Right lobe of liver (tissue), 6 donors: ENCODE measurements around the gene STAC3. TPM values are rescaled to one million over a fixed set of nuclear protein-coding genes. Genes with fewer than 3 reads are reported as not detected.

ENCODE experiments used
- ATAC-seq, 4 donors: fragments of 200-7000 bp; cut with Tn5 transposase; one replicate each; pipeline ENCODE4 v1.9.1; 2020; ENCODE audit warnings: mild to moderate bottlenecking in 4 of 4, moderate library complexity in 4 of 4
- DNase-seq, 3 donors: peaks; one replicate each; pipeline ENCODE4 v3.0.0-alpha.2; 2020
- H3K27ac ChIP-seq, 3 donors: fragments of 200-600 bp; one replicate each; pipeline ENCODE4 v1.8.0; 2022
- H3K27me3 ChIP-seq, 2 donors: fragments of 200-600 bp; one replicate each; pipeline ENCODE4 v1.8.0; 2022
- H3K36me3 ChIP-seq, 4 donors: fragments of 200-600 bp; sonication (generic) in 1 of 4; one replicate each; pipeline versions ENCODE4 v1.5.1 to v1.8.0; 2017 to 2022; ENCODE audit warnings: control low read depth in 1 of 4
- H3K4me1 ChIP-seq, 4 donors: fragments of 200-600 bp; sonication (generic) in 1 of 4; one replicate each; pipeline versions ENCODE4 v1.5.1 to v1.8.0; 2017 to 2022; ENCODE audit warnings: control low read depth in 1 of 4
- H3K4me3 ChIP-seq, 3 donors: fragments of 200-600 bp; one replicate each; pipeline ENCODE4 v1.8.0; 2022
- H3K9me3 ChIP-seq, 4 donors: fragments of 200-600 bp; sonication (generic) in 1 of 4; one replicate each; pipeline versions ENCODE4 v1.5.1 to v1.8.0; 2017 to 2022; ENCODE audit warnings: control low read depth in 1 of 4
- CTCF ChIP-seq, 4 donors: fragments of 200-600 bp in 3 of 4; fragments of 450-650 bp in 1 of 4; IDR thresholded peaks; one replicate each; pipeline versions ENCODE4 v1.5.1 to v1.8.0; 2016 to 2022; ENCODE audit warnings: antibody characterized with exemption in 4 of 4, mild to moderate bottlenecking in 2 of 4
- POLR2A ChIP-seq: fragments of 450-650 bp; IDR thresholded peaks from one replicate; pipeline ENCODE4 v1.6.1; 2017; ENCODE audit warnings: antibody characterized with exemption, mild to moderate bottlenecking
- WGBS: methylation state at CpG from one replicate; pipeline ENCODE4 v1.1.6; 2018; ENCODE audit warnings: low coverage, low lambda C conversion rate; ENCODE audit not compliant: insufficient coverage; ENCODE audit errors: missing lambda C conversion rate; 5-methylcytosine and 5-hydroxymethylcytosine counted together
- intact Hi-C, 2 donors: fragments of 100-400 bp; cut with DNase I; formaldehyde crosslinking; loops; one replicate each; pipeline versions ENCODE4 v1.11.2 to v1.14.1; 2022
- total RNA-seq, 6 experiments: library from RNA; depleted of rRNA in 2 of 6; stranded (reverse); fragments of >200 nt in 2 of 6; fragmentation: NEBNext Ultra II Directional in 3 of 6; extraction: Animal tissue kit (Norgen Biotek cat#: 25700) in 3 of 6; gene quantifications; one replicate each; pipeline versions ENCODE4 v1.1.0 to v1.2.4, GENCODE V29; 2016 to 2023
- donor health status: DM: no; HTN: yes; CAD: no.
- donor health status: DM: no; HTN: no; CAD: no.
- donor health status: DM: no; HTN: no; CAD: no.
- donor health status: DM: no; HTN: yes; CAD: no.
- donor health status: DM: no; HTN: yes; CAD: no.

Gene STAC3
- total RNA-seq, 6 experiments from 2014 or later: 0.98 to 4.5 (median 1.8) TPM

GRCh38 chr12:57235017-57235727 lies 15.8 kb downstream of the STAC3 start:
- peaks cover 0 to 62% (median 18%) of the 10 kb centered on the region in 4 donors for H3K4me1 ChIP-seq
- DNase-seq (peak; percentile 89 to 96 (median 92)), ATAC-seq (peak; percentile 61 to 66 (median 64))
- WGBS: 33% methylated on average over 4 of the region's 26 CpGs
- TF ChIP-seq POLR2A: peak; percentile 58
- peak; percentile 5 to 33 (median 18) for TF ChIP-seq CTCF (IDR thresholded peaks at IDR 0.05)
- no peaks in the 10 kb centered on the region for H3K9me3 ChIP-seq
- peaks cover 0 to 31% (median 15%) of the 10 kb centered on the region in 4 donors for H3K36me3 ChIP-seq
- peak overlapping the region in 1 of 3 donors; percentile 3 for H3K4me3 ChIP-seq
- intact Hi-C loops: no loop called here
- peak overlapping the region; percentile 15 to 77 (median 33) for H3K27ac ChIP-seq
- H3K27me3 ChIP-seq: no peaks in the 10 kb centered on the region

- TF ChIP-seq CTCF (IDR thresholded peaks at IDR 0.05) (no peak), POLR2A (no peak)
- intact Hi-C loops: no loop called here
- DNase-seq (no peak), ATAC-seq (no peak)
- H3K36me3 ChIP-seq: peaks cover 0 to 31% (median 15%) of the 10 kb centered on the region in 4 donors
- peak overlapping the region; percentile 15 to 77 (median 33) for H3K27ac ChIP-seq
- peaks cover 0 to 58% (median 18%) of the 10 kb centered on the region in 4 donors for H3K4me1 ChIP-seq
- H3K9me3 ChIP-seq: no peaks in the 10 kb centered on the region
- H3K4me3 ChIP-seq: no peak overlapping the region
- H3K27me3 ChIP-seq: no peaks in the 10 kb centered on the region
- WGBS: 42% methylated on average over 7 of the region's 10 CpGs
Measured at GRCh38 chr12:57234571-57235016, 16.4 kb downstream of the STAC3 start.

DNA sequence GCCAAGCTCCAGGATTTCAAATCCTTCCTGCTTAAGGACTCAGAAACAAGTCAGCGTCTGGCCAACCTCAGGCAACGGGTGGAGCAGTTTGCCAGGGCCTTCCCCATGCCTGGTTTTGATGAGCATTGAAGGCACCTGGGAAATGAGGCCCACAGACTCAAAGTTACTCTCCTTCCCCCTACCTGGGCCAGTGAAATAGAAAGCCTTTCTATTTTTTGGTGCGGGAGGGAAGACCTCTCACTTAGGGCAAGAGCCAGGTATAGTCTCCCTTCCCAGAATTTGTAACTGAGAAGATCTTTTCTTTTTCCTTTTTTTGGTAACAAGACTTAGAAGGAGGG lies 16.8 kb downstream of the STAC3 start:
- 59% methylated on average over 3 of the region's 3 CpGs for WGBS
- peaks cover 0 to 58% (median 18%) of the 10 kb centered on the region in 4 donors for H3K4me1 ChIP-seq

More for the DNA sequence above, 16.8 kb downstream of the STAC3 start:
- H3K9me3 ChIP-seq: no peaks in the 10 kb centered on the region
- no peak overlapping the region for H3K4me3 ChIP-seq
- H3K27me3 ChIP-seq: no peaks in the 10 kb centered on the region
- no peak for ATAC-seq
- peak overlapping the region in 2 of 3 donors; percentile 33 to 77 for H3K27ac ChIP-seq
- no peak for DNase-seq
- TF ChIP-seq CTCF (IDR thresholded peaks at IDR 0.05) (no peak), POLR2A (no peak)
- intact Hi-C loops: no loop called here
- H3K36me3 ChIP-seq: peaks cover 0 to 31% (median 15%) of the 10 kb centered on the region in 4 donors
